Esophagus muscularis mucosa (tissue), 4 donors: ENCODE results near the gene MYH14. TPM values are rescaled to one million over a fixed set of nuclear protein-coding genes. Genes with fewer than 3 reads are reported as not detected.

Experiments used
- DNase-seq: peaks from one replicate; pipeline ENCODE4 v3.0.0-alpha.2; 2017; ENCODE audit errors: extremely low spot score
- H3K27ac ChIP-seq, 4 donors: fragments of 200-600 bp; sonication (generic); replicated peaks in 1 of 4; 1 replicate in 3 of 4; 2 replicates in 1 of 4; pipeline ENCODE4 v1.5.1; 2016 to 2019; ENCODE audit warnings: mild to moderate bottlenecking in 1 of 4
- H3K27me3 ChIP-seq, 4 donors: fragments of 200-600 bp; sonication (generic); one replicate each; pipeline versions ENCODE4 v1.5.1 to v1.6.0; 2016 to 2019
- H3K36me3 ChIP-seq, 4 donors: fragments of 200-600 bp; sonication (generic); one replicate each; pipeline ENCODE4 v1.5.1; 2016 to 2019
- H3K4me1 ChIP-seq, 4 donors: fragments of 200-600 bp; sonication (generic); one replicate each; pipeline ENCODE4 v1.5.1; 2016 to 2019
- H3K4me3 ChIP-seq, 4 donors: fragments of 200-600 bp; sonication (generic); 1 replicate in 2 of 4; 2 replicates in 2 of 4; pipeline ENCODE4 v1.5.1; 2016 to 2019; ENCODE audit warnings: mild to moderate bottlenecking in 4 of 4, moderate library complexity in 1 of 4
- H3K9me3 ChIP-seq, 4 donors: fragments of 200-600 bp; sonication (generic); 1 replicate in 3 of 4; 2 replicates in 1 of 4; pipeline ENCODE4 v1.5.1; 2016 to 2019
- EP300 ChIP-seq: sonication (generic); formaldehyde crosslinking; IDR thresholded peaks from one replicate; pipeline ENCODE4 v1.6.1; 2017; ENCODE audit warnings: antibody characterized with exemption
- POLR2A ChIP-seq: fragments of 450-650 bp; IDR thresholded peaks from one replicate; pipeline ENCODE4 v1.6.1; 2017; ENCODE audit warnings: antibody characterized with exemption, moderate library complexity, mild to moderate bottlenecking, low read depth
- POLR2AphosphoS5 ChIP-seq, 2 donors: sonication (generic); formaldehyde crosslinking; IDR thresholded peaks; one replicate each; pipeline ENCODE4 v1.6.1; 2017; ENCODE audit warnings: antibody characterized with exemption in 2 of 2
- WGBS: methylation state at CpG from one replicate; pipeline ENCODE4 v1.1.5; 2018; 5-methylcytosine and 5-hydroxymethylcytosine counted together
- intact Hi-C: fragments of 100-400 bp; cut with DNase I; formaldehyde crosslinking; loops from one replicate; pipeline ENCODE4 v1.15.1; 2023
- total RNA-seq, 4 donors: library from RNA; depleted of rRNA; stranded (reverse); fragments of >200 nt; gene quantifications; one replicate each; pipeline versions ENCODE4 v1.1.0 to v1.2.1, GENCODE V29; 2016
- TF ChIP-seq, protein P1 (sequence below), 3 experiments: fragments of 200-600 bp in 2 of 3; fragments of 450-650 bp in 1 of 3; sonication (generic) in 2 of 3; IDR thresholded peaks; one replicate each; pipeline ENCODE4 v1.5.1; 2017 to 2019; ENCODE audit warnings: antibody characterized with exemption in 3 of 3, mild to moderate bottlenecking in 2 of 3, moderate library complexity in 1 of 3

The MYH14 gene
- total RNA-seq, 4 donors from 2014 or later = 2.5 to 10.1 (median 5.3) TPM

DNA sequence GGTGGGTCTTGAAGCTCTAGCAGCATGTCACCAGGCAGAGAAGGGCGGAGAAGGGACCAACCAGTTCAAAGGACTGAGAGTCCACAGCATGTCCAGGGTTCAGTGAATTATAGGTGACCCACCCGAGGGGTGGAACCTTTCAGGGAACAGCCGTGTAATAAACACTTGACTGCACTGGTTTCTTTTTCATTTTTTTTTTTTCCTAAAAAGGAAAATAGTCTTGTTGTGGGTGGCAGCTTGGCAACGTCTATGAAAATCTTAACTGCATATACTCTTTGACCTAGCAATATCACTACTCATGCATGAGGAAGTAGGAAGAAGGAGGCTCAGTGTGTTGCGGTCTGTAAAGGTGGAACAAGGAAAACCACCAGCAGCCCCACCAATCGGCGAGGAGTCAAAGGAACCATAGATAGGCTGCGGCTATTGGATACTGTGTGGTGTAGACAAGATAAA lies 13.0 kb upstream of the MYH14 start:
- no peak for DNase-seq
- no peak overlapping the region for H3K4me3 ChIP-seq
- TF ChIP-seq EP300 (no peak), POLR2A (no peak), POLR2AphosphoS5 (IDR thresholded peaks at IDR 0.05) (no peak)
- TF ChIP-seq, protein P1, sequence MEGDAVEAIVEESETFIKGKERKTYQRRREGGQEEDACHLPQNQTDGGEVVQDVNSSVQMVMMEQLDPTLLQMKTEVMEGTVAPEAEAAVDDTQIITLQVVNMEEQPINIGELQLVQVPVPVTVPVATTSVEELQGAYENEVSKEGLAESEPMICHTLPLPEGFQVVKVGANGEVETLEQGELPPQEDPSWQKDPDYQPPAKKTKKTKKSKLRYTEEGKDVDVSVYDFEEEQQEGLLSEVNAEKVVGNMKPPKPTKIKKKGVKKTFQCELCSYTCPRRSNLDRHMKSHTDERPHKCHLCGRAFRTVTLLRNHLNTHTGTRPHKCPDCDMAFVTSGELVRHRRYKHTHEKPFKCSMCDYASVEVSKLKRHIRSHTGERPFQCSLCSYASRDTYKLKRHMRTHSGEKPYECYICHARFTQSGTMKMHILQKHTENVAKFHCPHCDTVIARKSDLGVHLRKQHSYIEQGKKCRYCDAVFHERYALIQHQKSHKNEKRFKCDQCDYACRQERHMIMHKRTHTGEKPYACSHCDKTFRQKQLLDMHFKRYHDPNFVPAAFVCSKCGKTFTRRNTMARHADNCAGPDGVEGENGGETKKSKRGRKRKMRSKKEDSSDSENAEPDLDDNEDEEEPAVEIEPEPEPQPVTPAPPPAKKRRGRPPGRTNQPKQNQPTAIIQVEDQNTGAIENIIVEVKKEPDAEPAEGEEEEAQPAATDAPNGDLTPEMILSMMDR (IDR thresholded peaks at IDR 0.05) = no peak
- no peaks in the 10 kb centered on the region for H3K4me1 ChIP-seq
- WGBS = 72% methylated on average over 8 of the region's 8 CpGs
- H3K36me3 ChIP-seq = no peaks in the 10 kb centered on the region
- intact Hi-C loops = no loop called here
- H3K27me3 ChIP-seq = peaks cover 0 to 83% (median 0%) of the 10 kb centered on the region in 4 donors
- no peak overlapping the region for H3K27ac ChIP-seq
- no peaks in the 10 kb centered on the region for H3K9me3 ChIP-seq

- intact Hi-C loops = no loop called here
- DNase-seq = no peak
- H3K4me1 ChIP-seq = no peaks in the 10 kb centered on the region
- 34% methylated on average over 4 of the region's 4 CpGs for WGBS
- H3K4me3 ChIP-seq = no peak overlapping the region
- no peaks in the 10 kb centered on the region for H3K9me3 ChIP-seq
- no peak overlapping the region for H3K27ac ChIP-seq
- TF ChIP-seq, protein P1 (IDR thresholded peaks at IDR 0.05) = no peak
- TF ChIP-seq POLR2A (no peak), EP300 (no peak), POLR2AphosphoS5 (IDR thresholded peaks at IDR 0.05) (no peak)
- H3K27me3 ChIP-seq = peaks cover 0 to 90% (median 0%) of the 10 kb centered on the region in 4 donors
- H3K36me3 ChIP-seq = no peaks in the 10 kb centered on the region
These were observed 12.2 kb upstream of the MYH14 start for GRCh38 chr19:50191216-50191615.

GRCh38 chr19:50192463-50193211 lies 10.8 kb upstream of the MYH14 start:
- Histone ChIP-seq H3K4me3 (no peak overlapping the region), H3K9me3 (no peaks in the 10 kb centered on the region), H3K4me1 (no peaks in the 10 kb centered on the region), H3K27ac (no peak overlapping the region), H3K36me3 (no peaks in the 10 kb centered on the region), H3K27me3 (peaks cover 0 to 87% (median 0%) of the 10 kb centered on the region in 4 donors)
- intact Hi-C loops = no loop called here
- TF ChIP-seq EP300 = no peak
- no peak for TF ChIP-seq POLR2AphosphoS5 (IDR thresholded peaks at IDR 0.05)
- no peak for TF ChIP-seq POLR2A
- TF ChIP-seq, protein P1 (IDR thresholded peaks at IDR 0.05) = no peak
- DNase-seq = no peak
- 66% methylated on average over 13 of the region's 13 CpGs for WGBS

GRCh38 chr19:50195224-50195623 lies 8.2 kb upstream of the MYH14 start:
- no peaks in the 10 kb centered on the region for H3K36me3 ChIP-seq
- WGBS = 77% methylated on average over 5 of the region's 5 CpGs
- H3K27ac ChIP-seq = no peak overlapping the region
- intact Hi-C loops = no loop called here
- no peak for DNase-seq
- no peak overlapping the region for H3K4me3 ChIP-seq
- peaks cover 8 to 13% (median 12%) of the 10 kb centered on the region in 4 donors for H3K4me1 ChIP-seq
- peaks cover 0 to 66% (median 0%) of the 10 kb centered on the region in 4 donors for H3K27me3 ChIP-seq
- TF ChIP-seq, protein P1 (IDR thresholded peaks at IDR 0.05) = no peak
- TF ChIP-seq EP300 (no peak), POLR2A (no peak), POLR2AphosphoS5 (IDR thresholded peaks at IDR 0.05) (no peak)
- no peaks in the 10 kb centered on the region for H3K9me3 ChIP-seq
